DND-41 (cell line): ENCODE measurements around the gene XPO6.
"Not testable (repeated sequence)": the region's sequence is repeated elsewhere in the genome, so short reads cannot be mapped to it uniquely, and the experiment has no call there.

Experiments used
- ATAC-seq: fragments of 200-7000 bp; cut with Tn5 transposase; 3 replicates; pipeline ENCODE4 v1.9.1; 2021; ENCODE audit warnings: low read depth; ENCODE audit not compliant: insufficient read depth
- DNase-seq: peaks from one replicate; pipeline ENCODE4 v3.0.0-alpha.2; 2020
- H2AFZ ChIP-seq: 2 replicates; pipeline ENCODE4 v1.6.0; 2012; ENCODE audit warnings: low read depth, low read length
- H3K27ac ChIP-seq: 2 replicates; pipeline ENCODE4 v1.5.1; 2012; ENCODE audit warnings: low read length, inconsistent platforms
- H3K27me3 ChIP-seq: fragments of 200-600 bp; sonication (generic); 2 replicates; pipeline ENCODE4 v1.6.0; 2012; ENCODE audit warnings: low read length, mild to moderate bottlenecking, inconsistent platforms; ENCODE audit not compliant: insufficient read depth, poor library complexity
- H3K36me3 ChIP-seq: 2 replicates; pipeline ENCODE4 v1.5.1; 2012; ENCODE audit warnings: low read length, inconsistent platforms; ENCODE audit not compliant: insufficient read depth
- H3K4me1 ChIP-seq: 2 replicates; pipeline ENCODE4 v1.5.1; 2012; ENCODE audit warnings: mild to moderate bottlenecking, low read length; ENCODE audit not compliant: insufficient read depth
- H3K4me2 ChIP-seq: 2 replicates; pipeline ENCODE4 v1.6.0; 2012; ENCODE audit warnings: mild to moderate bottlenecking, moderate library complexity, low read length, inconsistent platforms; ENCODE audit not compliant: insufficient read depth
- H3K4me3 ChIP-seq, 2 experiments: fragments of 200-600 bp in 1 of 2; shearing (Covaris generic) in 1 of 2; 2 replicates each; pipeline ENCODE4 v1.5.1; 2012 to 2016; ENCODE audit warnings: inconsistent platforms in 2 of 2, low read length in 2 of 2, mild to moderate bottlenecking in 2 of 2, low read depth in 1 of 2, moderate library complexity in 1 of 2
- H3K79me2 ChIP-seq: 2 replicates; pipeline ENCODE4 v1.6.0; 2012; ENCODE audit warnings: low read length, inconsistent platforms; ENCODE audit not compliant: insufficient read depth
- H3K9ac ChIP-seq: 2 replicates; pipeline ENCODE4 v1.6.0; 2012; ENCODE audit warnings: low read depth, mild to moderate bottlenecking, inconsistent platforms, low read length, moderate library complexity
- H3K9me3 ChIP-seq: 2 replicates; pipeline ENCODE4 v1.5.1; 2012; ENCODE audit warnings: low read length, moderate library complexity, mild to moderate bottlenecking, inconsistent platforms; ENCODE audit not compliant: insufficient read depth, severe bottlenecking
- H4K20me1 ChIP-seq: 2 replicates; pipeline ENCODE4 v1.6.0; 2012; ENCODE audit warnings: low read length; ENCODE audit not compliant: insufficient read depth
- CTCF ChIP-seq: IDR thresholded peaks from 2 replicates; pipeline ENCODE4 v1.5.1; 2012; ENCODE audit warnings: borderline replicate concordance, low read length, moderate library complexity, mild to moderate bottlenecking; ENCODE audit not compliant: poor library complexity, severe bottlenecking; ENCODE audit errors: extremely low read depth
- EZH2 ChIP-seq: IDR thresholded peaks from 3 replicates; pipeline ENCODE4 v1.6.1; 2012; ENCODE audit warnings: borderline replicate concordance, low read depth, mild to moderate bottlenecking, moderate library complexity, low read length, inconsistent platforms; ENCODE audit not compliant: severe bottlenecking

The XPO6 gene

GRCh38 chr16:28254158-28254557, 42.4 kb upstream of the XPO6 start:
- H3K9ac ChIP-seq = no peak overlapping the region
- no peak overlapping the region for H3K4me2 ChIP-seq
- no peak for TF ChIP-seq CTCF
- no peak for TF ChIP-seq EZH2
- H3K79me2 ChIP-seq = no peaks in the 10 kb centered on the region
- no peak overlapping the region for H3K27ac ChIP-seq
- DNase-seq (no peak), ATAC-seq (no peak)
- H3K27me3 ChIP-seq = no peaks in the 10 kb centered on the region
- H3K9me3 ChIP-seq = no peaks in the 10 kb centered on the region
- H3K4me3 ChIP-seq = no peak overlapping the region
- no peak overlapping the region for H2AFZ ChIP-seq
- H3K36me3 ChIP-seq = no peaks in the 10 kb centered on the region
- H3K4me1 ChIP-seq = no peaks in the 10 kb centered on the region
- no peaks in the 10 kb centered on the region; the same call in 1 of the 2 replicates for H4K20me1 ChIP-seq

- H3K4me3 ChIP-seq = no peak overlapping the region
- no peak overlapping the region for H3K9ac ChIP-seq
- no peak overlapping the region for H3K27ac ChIP-seq
- H3K4me1 ChIP-seq = no peaks in the 10 kb centered on the region
- H3K4me2 ChIP-seq = no peak overlapping the region
- TF ChIP-seq EZH2 = no peak
- no peak for TF ChIP-seq CTCF
- no peaks in the 10 kb centered on the region for H3K36me3 ChIP-seq
- no peaks in the 10 kb centered on the region for H3K27me3 ChIP-seq
- DNase-seq (no peak), ATAC-seq (no peak)
- H3K9me3 ChIP-seq = no peaks in the 10 kb centered on the region
- no peaks in the 10 kb centered on the region; the same call in 1 of the 2 replicates for H4K20me1 ChIP-seq
- no peaks in the 10 kb centered on the region for H3K79me2 ChIP-seq
- no peak overlapping the region for H2AFZ ChIP-seq
Measured at GRCh38 chr16:28250999-28251398, 39.2 kb upstream of the XPO6 start.

GRCh38 chr16:28249483-28249882, 37.7 kb upstream of the XPO6 start:
- not testable (repeated sequence) for H2AFZ ChIP-seq, H3K27me3 ChIP-seq, H3K36me3 ChIP-seq, H3K4me3 ChIP-seq, ATAC-seq, H3K4me2 ChIP-seq, DNase-seq, H3K4me1 ChIP-seq, H3K27ac ChIP-seq, H3K79me2 ChIP-seq, H4K20me1 ChIP-seq, H3K9ac ChIP-seq, H3K9me3 ChIP-seq

- TF ChIP-seq CTCF (no peak), EZH2 (no peak)
- H3K27me3 ChIP-seq = no peaks in the 10 kb centered on the region
- no peaks in the 10 kb centered on the region for H3K4me1 ChIP-seq
- H3K9ac ChIP-seq = no peak overlapping the region
- H3K4me3 ChIP-seq = no peak overlapping the region
- ATAC-seq = no peak
- no peaks in the 10 kb centered on the region for H4K20me1 ChIP-seq
- no peak overlapping the region for H2AFZ ChIP-seq
- H3K27ac ChIP-seq = no peak overlapping the region
- DNase-seq = no peak
- H3K79me2 ChIP-seq = no peaks in the 10 kb centered on the region
- H3K36me3 ChIP-seq = no peaks in the 10 kb centered on the region
- H3K9me3 ChIP-seq = peaks cover 6% of the 10 kb centered on the region
- no peak overlapping the region for H3K4me2 ChIP-seq
Measured at GRCh38 chr16:28241924-28242323, 30.2 kb upstream of the XPO6 start.
